Activated CD4-positive, alpha-beta memory T cell treated with anti-CD3 and anti-CD28 coated beads for 36 hours (primary cell): ENCODE data around the gene TTC23. TPM values are rescaled to one million over a fixed set of nuclear protein-coding genes. Genes with fewer than 3 reads are reported as not detected.

ENCODE experiments used
- CTCF ChIA-PET: fragments of 350-600 bp; sonication (Branson Sonifier 250); formaldehyde crosslinking; loops from one replicate; lab custom pipeline; 2021; ENCODE audit warnings: antibody characterized with exemption, inconsistent platforms; lab: Charles Lee
- POLR2A ChIA-PET: fragments of 350-600 bp; sonication (Branson Sonifier 250); formaldehyde crosslinking; loops from one replicate; lab custom pipeline; 2021; ENCODE audit warnings: antibody characterized with exemption; lab: Charles Lee
- DNase-seq: peaks from one replicate; pipeline ENCODE4 v3.0.0-alpha.2; 2020
- H3K27ac Mint-ChIP-seq: one replicate; pipeline ENCODE4 v1.8.0; 2021; ENCODE audit warnings: mixed read lengths
- H3K27me3 Mint-ChIP-seq: one replicate; pipeline ENCODE4 v1.8.0; 2021; ENCODE audit warnings: mixed read lengths
- H3K36me3 Mint-ChIP-seq: one replicate; pipeline ENCODE4 v1.8.0; 2021; ENCODE audit warnings: mixed read lengths
- H3K4me1 Mint-ChIP-seq: one replicate; pipeline ENCODE4 v1.8.0; 2021; ENCODE audit warnings: low read depth, mixed read lengths
- H3K4me3 Mint-ChIP-seq: one replicate; pipeline ENCODE4 v1.8.0; 2021; ENCODE audit warnings: mild to moderate bottlenecking, mixed read lengths
- H3K9me3 Mint-ChIP-seq: one replicate; pipeline ENCODE4 v1.8.0; 2021; ENCODE audit warnings: mixed read lengths
- intact Hi-C: fragments of 100-400 bp; cut with micrococcal nuclease; formaldehyde crosslinking; loops from one replicate; pipeline ENCODE4 v1.15.1; 2023
- total RNA-seq, 2 experiments: library from RNA; stranded (reverse); gene quantifications; one replicate each; pipeline ENCODE4 v1.2.3, GENCODE V29; 2021

TTC23 gene
- 1 to 10 TPM; 2.8 to 4.1 TPM for total RNA-seq

- Mint-ChIP-seq H3K4me1 (peaks cover 28% of the 10 kb centered on the region), H3K27ac (no peak within 1 kb of the TSS), H3K9me3 (no peaks in the 10 kb centered on the region), H3K27me3 (no peaks in the 10 kb centered on the region), H3K4me3 (peak within 1 kb of the TSS; percentile 88), H3K36me3 (peaks cover 2% of the 10 kb centered on the region)
- ChIA-PET POLR2A (no interaction called here), CTCF (no interaction called here)
- DNase-seq = no peak
- intact Hi-C loops = no loop called here
These were observed at the start of gene TTC23 for GRCh38 chr15:99249270-99249841. TSS of gene TTC23 (minus strand) at chr15:99249581. CDS start at chr15:99228712, 20,869 bp downstream.

- no peak overlapping the region for H3K4me3 Mint-ChIP-seq
- H3K4me1 Mint-ChIP-seq = no peaks in the 10 kb centered on the region
- H3K27me3 Mint-ChIP-seq = no peaks in the 10 kb centered on the region
- intact Hi-C loops = no loop called here
- H3K27ac Mint-ChIP-seq = no peak overlapping the region
- ChIA-PET POLR2A (no interaction called here), CTCF (interaction anchor here (1.1 to 2.5 kb wide), 3 partner anchors 9 to 408 kb away, joined by 4 to 10 read pairs (median 6); no protein-coding TSS in a partner anchor)
- peaks cover 7% of the 10 kb centered on the region for H3K9me3 Mint-ChIP-seq
- peaks cover 29% of the 10 kb centered on the region for H3K36me3 Mint-ChIP-seq
- DNase-seq = no peak
These were observed 47.0 kb upstream of the TTC23 start for GRCh38 chr15:99296386-99296785.

DNA sequence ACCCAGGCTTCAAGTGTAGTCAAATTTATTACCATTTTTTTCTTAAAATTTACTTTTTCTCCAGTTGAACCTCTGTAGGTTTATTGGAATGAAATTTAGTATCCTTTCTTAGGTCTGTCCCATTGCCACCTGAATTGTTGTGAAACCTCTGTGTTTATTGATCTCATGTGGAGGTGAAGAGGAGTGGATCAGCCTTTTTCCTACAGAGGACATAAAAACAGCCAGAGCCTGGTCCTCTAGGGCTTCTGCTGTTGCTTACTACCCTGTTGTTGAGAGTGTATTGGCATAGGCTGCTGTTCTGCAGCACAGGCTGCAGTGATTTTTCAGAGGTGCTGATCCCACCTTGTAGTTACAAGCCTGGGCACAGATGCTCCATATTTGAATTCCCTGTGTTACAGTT, 46.5 kb upstream of the TTC23 start:
- Mint-ChIP-seq H3K27ac (no peak overlapping the region), H3K4me1 (no peaks in the 10 kb centered on the region), H3K36me3 (peaks cover 29% of the 10 kb centered on the region), H3K27me3 (no peaks in the 10 kb centered on the region), H3K4me3 (no peak overlapping the region), H3K9me3 (peaks cover 7% of the 10 kb centered on the region)
- ChIA-PET POLR2A (no interaction called here), CTCF (interaction anchor here (1.5 to 2.5 kb wide), 2 partner anchors 23 to 408 kb away, joined by 4 to 10 read pairs; no protein-coding TSS in a partner anchor)
- DNase-seq = no peak
- intact Hi-C loops = no loop called here

DNA sequence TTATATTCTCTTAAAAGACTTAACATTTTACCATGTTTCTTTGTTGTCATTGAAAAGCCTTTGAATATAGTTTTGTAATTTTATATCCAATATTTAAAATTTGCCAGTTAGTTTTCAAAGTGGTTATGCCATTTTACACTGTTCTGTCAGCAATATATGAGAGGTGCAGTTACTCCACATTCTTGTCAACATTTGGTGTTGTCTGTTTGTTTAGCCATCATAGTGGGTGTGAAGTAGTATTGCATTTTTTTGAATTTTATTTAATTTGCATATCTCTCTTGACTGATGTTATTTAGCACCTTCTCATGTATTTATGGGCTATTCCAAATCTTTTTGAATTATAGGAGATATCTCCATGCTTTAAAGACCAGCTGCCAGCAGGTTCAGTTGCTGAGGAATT, 42.3 kb upstream of the TTC23 start:
- intact Hi-C loops = no loop called here
- DNase-seq = no peak
- Mint-ChIP-seq H3K4me1 (no peaks in the 10 kb centered on the region), H3K36me3 (peaks cover 29% of the 10 kb centered on the region), H3K27me3 (no peaks in the 10 kb centered on the region), H3K4me3 (no peak overlapping the region), H3K27ac (no peak overlapping the region), H3K9me3 (peaks cover 7% of the 10 kb centered on the region)
- ChIA-PET POLR2A (no interaction called here), CTCF (no interaction called here)

- Mint-ChIP-seq H3K27me3 (no peaks in the 10 kb centered on the region), H3K4me3 (no peak overlapping the region), H3K36me3 (peaks cover 12% of the 10 kb centered on the region), H3K27ac (no peak overlapping the region), H3K9me3 (no peaks in the 10 kb centered on the region), H3K4me1 (peaks cover 36% of the 10 kb centered on the region)
- POLR2A ChIA-PET = no interaction called here
- CTCF ChIA-PET = interaction anchor here (1.5 kb wide), 1 partner anchor 420 kb away, joined by 6 read pairs; no protein-coding TSS in a partner anchor
- DNase-seq = no peak
- intact Hi-C loops = loop anchor here (10.0 kb wide), 1 partner anchor 1051 kb away; no protein-coding TSS in a partner anchor
These were observed 34.3 kb upstream of the TTC23 start for GRCh38 chr15:99283717-99284116.

DNA sequence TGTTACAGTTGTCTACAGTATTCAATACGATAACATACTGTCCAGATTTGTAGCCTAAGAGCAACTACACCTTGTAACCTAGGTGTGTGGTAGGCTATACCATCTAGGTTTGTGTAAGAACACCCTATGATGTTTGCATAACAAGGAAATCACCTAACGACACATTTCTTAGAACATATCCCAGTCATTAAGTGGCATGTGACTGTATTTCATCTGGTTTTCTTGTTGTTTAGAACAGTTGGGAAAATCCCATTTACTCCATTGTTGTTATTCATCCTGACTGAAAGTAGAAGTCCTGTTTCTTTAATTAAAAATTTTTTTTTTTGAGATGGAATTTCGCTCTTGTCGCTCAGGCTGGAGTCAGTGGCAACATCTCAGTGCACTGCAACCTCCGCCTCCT, 33.2 kb upstream of the TTC23 start:
- DNase-seq = no peak
- H3K4me1 Mint-ChIP-seq = peaks cover 38% of the 10 kb centered on the region
- H3K27ac Mint-ChIP-seq = no peak overlapping the region
- H3K36me3 Mint-ChIP-seq = peaks cover 12% of the 10 kb centered on the region
- POLR2A ChIA-PET = no interaction called here
- H3K27me3 Mint-ChIP-seq = no peaks in the 10 kb centered on the region
- no peaks in the 10 kb centered on the region for H3K9me3 Mint-ChIP-seq
- CTCF ChIA-PET = interaction anchor here (1.5 to 4.2 kb wide), 2 partner anchors 11 to 421 kb away, joined by 10 to 25 read pairs; no protein-coding TSS in a partner anchor
- H3K4me3 Mint-ChIP-seq = no peak overlapping the region
- intact Hi-C loops = loop anchor here (10.0 kb wide), 1 partner anchor 1052 kb away; no protein-coding TSS in a partner anchor

- Mint-ChIP-seq H3K27ac (no peak overlapping the region), H3K27me3 (no peaks in the 10 kb centered on the region), H3K9me3 (no peaks in the 10 kb centered on the region), H3K4me1 (peaks cover 40% of the 10 kb centered on the region), H3K36me3 (peaks cover 12% of the 10 kb centered on the region), H3K4me3 (no peak overlapping the region)
- ChIA-PET CTCF (interaction anchor here (1.2 to 4.2 kb wide), 4 partner anchors 10 to 474 kb away, joined by 3 to 25 read pairs (median 7); no protein-coding TSS in a partner anchor), POLR2A (no interaction called here)
- intact Hi-C loops = loop anchor here (10.0 kb wide), 1 partner anchor 1053 kb away; no protein-coding TSS in a partner anchor
- DNase-seq = no peak
These were observed 32.7 kb upstream of the TTC23 start for GRCh38 chr15:99282121-99282520.

DNA sequence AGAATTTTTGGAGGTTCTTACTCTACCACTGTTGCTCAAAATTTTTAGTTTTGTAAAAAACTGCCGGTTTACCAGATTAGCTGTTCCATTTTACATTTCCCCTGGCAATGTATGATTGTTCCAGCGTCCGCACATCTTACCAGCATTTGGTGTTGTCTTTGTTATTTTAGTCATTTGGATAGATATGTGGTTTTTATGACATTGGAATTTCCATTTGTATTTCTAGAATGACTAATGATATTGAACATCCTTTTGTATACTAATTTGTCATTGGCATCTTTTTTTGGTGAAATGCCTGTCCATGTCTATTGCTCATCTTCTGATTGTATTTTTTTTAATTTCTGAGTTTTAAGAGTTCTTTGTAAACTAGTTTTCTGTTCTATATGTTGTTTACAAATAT, 30.4 kb upstream of the TTC23 start:
- peak; percentile 37 for DNase-seq
- POLR2A ChIA-PET = interaction anchor here (1.2 kb wide), 1 partner anchor 64 kb away, joined by 3 read pairs; no protein-coding TSS in a partner anchor
- peak overlapping the region; percentile 79 for H3K27ac Mint-ChIP-seq
- H3K9me3 Mint-ChIP-seq = no peaks in the 10 kb centered on the region
- no peaks in the 10 kb centered on the region for H3K27me3 Mint-ChIP-seq
- intact Hi-C loops = loop anchor here (1.0 to 10.0 kb wide), 3 partner anchors 91 to 1055 kb away; no protein-coding TSS in a partner anchor
- peaks cover 12% of the 10 kb centered on the region for H3K36me3 Mint-ChIP-seq
- H3K4me3 Mint-ChIP-seq = peak overlapping the region; percentile 16
- CTCF ChIA-PET = interaction anchor here (0.5 to 4.2 kb wide), 6 partner anchors 25 to 477 kb away, joined by 3 to 25 read pairs (median 3); no protein-coding TSS in a partner anchor
- peaks cover 41% of the 10 kb centered on the region for H3K4me1 Mint-ChIP-seq

GRCh38 chr15:99279290-99279689, 29.9 kb upstream of the TTC23 start:
- intact Hi-C loops = loop anchor here (10.0 kb wide), 1 partner anchor 226 kb away; no protein-coding TSS in a partner anchor
- Mint-ChIP-seq H3K4me3 (no peak overlapping the region), H3K9me3 (no peaks in the 10 kb centered on the region), H3K36me3 (peaks cover 12% of the 10 kb centered on the region), H3K27ac (peak overlapping the region; percentile 79), H3K27me3 (no peaks in the 10 kb centered on the region), H3K4me1 (peaks cover 41% of the 10 kb centered on the region)
- POLR2A ChIA-PET = interaction anchor here (0.6 to 1.2 kb wide), 2 partner anchors 25 to 65 kb away, joined by 3 to 4 read pairs; no protein-coding TSS in a partner anchor
- no peak for DNase-seq
- CTCF ChIA-PET = interaction anchor here (0.5 to 4.2 kb wide), 6 partner anchors 25 to 477 kb away, joined by 3 to 25 read pairs (median 3); no protein-coding TSS in a partner anchor

DNA sequence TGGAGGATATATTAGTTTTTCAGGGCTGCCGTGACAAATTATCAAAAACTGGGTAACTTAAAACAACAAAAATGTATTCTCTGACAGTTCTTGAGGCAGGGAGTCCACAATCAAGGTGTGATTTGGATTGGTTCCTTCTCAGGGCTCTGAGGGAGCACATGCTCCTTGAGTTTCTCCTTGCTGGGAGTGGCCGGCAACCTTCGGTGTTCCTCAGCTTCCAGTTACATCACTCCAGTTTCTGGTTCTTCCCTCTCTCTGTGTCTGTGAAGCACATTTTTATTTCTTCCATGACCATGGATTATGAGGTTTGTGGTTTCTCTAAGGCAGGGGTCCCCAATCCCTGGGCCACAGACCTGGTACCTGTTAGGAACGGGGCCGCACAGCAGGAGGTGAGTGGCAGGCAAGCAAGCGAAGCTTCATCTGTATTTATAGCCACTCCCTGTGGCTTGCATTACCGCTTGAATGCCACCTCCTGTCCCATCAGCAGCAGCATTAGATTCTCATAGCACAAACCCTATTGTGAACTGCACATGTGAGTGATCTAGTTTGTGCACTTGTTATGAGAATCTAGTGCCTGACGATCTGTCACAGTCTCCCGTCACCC, 26.2 kb upstream of the TTC23 start:
- Mint-ChIP-seq H3K4me1 (peaks cover 24% of the 10 kb centered on the region), H3K27me3 (no peaks in the 10 kb centered on the region), H3K4me3 (no peak overlapping the region), H3K9me3 (no peaks in the 10 kb centered on the region), H3K27ac (no peak overlapping the region), H3K36me3 (peaks cover 9% of the 10 kb centered on the region)
- intact Hi-C loops = loop anchor here (10.0 kb wide), 1 partner anchor 229 kb away; no protein-coding TSS in a partner anchor
- ChIA-PET CTCF (interaction anchor here (0.8 to 5.4 kb wide), 3 partner anchors 293 to 480 kb away, joined by 5 to 118 read pairs (median 108); no protein-coding TSS in a partner anchor), POLR2A (no interaction called here)
- DNase-seq = no peak

GRCh38 chr15:99275061-99275460, 25.7 kb upstream of the TTC23 start:
- H3K27ac Mint-ChIP-seq = no peak overlapping the region
- no peaks in the 10 kb centered on the region for H3K27me3 Mint-ChIP-seq
- ChIA-PET POLR2A (no interaction called here), CTCF (interaction anchor here (0.8 to 5.4 kb wide), 3 partner anchors 293 to 481 kb away, joined by 5 to 118 read pairs (median 108); no protein-coding TSS in a partner anchor)
- no peak for DNase-seq
- H3K9me3 Mint-ChIP-seq = no peaks in the 10 kb centered on the region
- peaks cover 19% of the 10 kb centered on the region for H3K4me1 Mint-ChIP-seq
- intact Hi-C loops = loop anchor here (10.0 kb wide), 1 partner anchor 230 kb away; no protein-coding TSS in a partner anchor
- H3K4me3 Mint-ChIP-seq = no peak overlapping the region
- H3K36me3 Mint-ChIP-seq = peaks cover 8% of the 10 kb centered on the region
